Measurements from ENCODE around the gene ANXA2R. TPM values are rescaled to one million over a fixed set of nuclear protein-coding genes. Genes with fewer than 3 reads are reported as not detected.

ANXA2R gene
- total RNA-seq, 1 experiment from 2014 or later = 0.20 TPM

- Histone ChIP-seq H3K4me2 (ENCODE audit: insufficient read depth, insufficient read length, low read length) (peak overlapping the region; percentile 74), H2BK5ac (ENCODE audit: insufficient read length, low read length) (no peak overlapping the region), H3K27ac (ENCODE audit: insufficient read length, low read depth, low read length) (no peak overlapping the region), H3T11ph (ENCODE audit: low read length) (no peak overlapping the region), H4K91ac (ENCODE audit: insufficient read length, low read depth, low read length) (no peak overlapping the region), H3K4ac (ENCODE audit: low read depth, low read length) (no peak overlapping the region), H3K23me2 (ENCODE audit: insufficient read length, low read depth, low read length, poor library complexity, severe bottlenecking) (peaks cover 11% of the 10 kb centered on the region), H3K79me2 (ENCODE audit: insufficient read depth, low read length) (no peaks in the 10 kb centered on the region), H3K23ac (ENCODE audit: insufficient read length, low read depth, low read length) (no peak overlapping the region), H3K27me3 (ENCODE audit: insufficient read depth, low read length) (peaks cover 86% of the 10 kb centered on the region), H2BK12ac (ENCODE audit: insufficient read length, low read depth, low read length) (no peak overlapping the region), H2AFZ (ENCODE audit: low read length) (no peak overlapping the region), H3K56ac (ENCODE audit: insufficient read length, low read depth, low read length) (no peak overlapping the region), H2BK15ac (ENCODE audit: low read depth, low read length) (no peak overlapping the region), H4K20me1 (ENCODE audit: control insufficient read depth, insufficient read depth, insufficient read length) (no peaks in the 10 kb centered on the region), H3K9ac (ENCODE audit: extremely low read depth, insufficient read length, low read length) (no peak overlapping the region), H2AK5ac (ENCODE audit: insufficient read length, low read length) (no peak overlapping the region), H4K8ac (replicated peaks; ENCODE audit: insufficient read length, low read depth, low read length) (no peak overlapping the region), H3K14ac (ENCODE audit: insufficient read depth, low read length) (no peak overlapping the region), H2BK20ac (ENCODE audit: low read depth, low read length, poor library complexity, severe bottlenecking) (no peak overlapping the region), H4K5ac (ENCODE audit: insufficient read length, low read depth, low read length) (no peak overlapping the region), H3K79me1 (ENCODE audit: insufficient read depth, low read depth, low read length, poor library complexity, severe bottlenecking) (no peaks in the 10 kb centered on the region), H3K4me1 (ENCODE audit: insufficient read depth, low read length) (peaks cover 2% of the 10 kb centered on the region; the same call in 1 of the 2 replicates), H3K18ac (ENCODE audit: insufficient read length, low read depth, low read length) (no peak overlapping the region), H3K9me3 (ENCODE audit: control insufficient read depth, low read depth, low read length) (no peaks in the 10 kb centered on the region), H2BK120ac (ENCODE audit: low read depth, low read length, poor library complexity, severe bottlenecking) (no peak overlapping the region)
- peaks cover 94% of the 10 kb centered on the region for H3K27me3 Mint-ChIP-seq (ENCODE audit: low read depth)
- H3K9me3 Mint-ChIP-seq = peaks cover 0 to 5% of the 10 kb centered on the region in 2 experiments; a peak in 2 of 5 replicates
- H3K36me3 Mint-ChIP-seq (ENCODE audit: insufficient read depth in 1 of 3, low read depth in 3 of 3) = no peaks in the 10 kb centered on the region; a peak in 1 of 7 replicates
- no peak for TF ChIP-seq CTCF (conservative IDR thresholded peaks at IDR 0.05)
- no peak overlapping the region for H3K27ac Mint-ChIP-seq
- peak overlapping the region; percentile 19 to 27; a peak in 1 of 5 replicates for H3K4me3 Mint-ChIP-seq
- peaks cover 37 to 38% of the 10 kb centered on the region in 2 experiments for H3K4me1 Mint-ChIP-seq
- DNase-seq = no peak
- no CpG with 5 or more reads among the region's 6 CpGs for WGBS (ENCODE audit: extremely low coverage, insufficient read length, low lambda C conversion rate)
These were observed 1.0 kb downstream of the ANXA2R start for GRCh38 chr5:43039152-43039470.

Measured in H9 (cell line).